K562 (cell line): ENCODE results near the gene PNKD. TPM values are rescaled to one million over a fixed set of nuclear protein-coding genes. Genes with fewer than 3 reads are reported as not detected.

Experiments used
- ATAC-seq: fragments of 200-7000 bp; cut with Tn5 transposase; 3 replicates; pipeline ENCODE4 v1.9.1; 2020; ENCODE audit warnings: moderate library complexity
- BruUV-seq: library from RNA; stranded (reverse); fragments of 400-500 nt; replicated peaks from 2 replicates; lab custom pipeline; 2021; lab: Mats Ljungman, UMichigan
- CTCF ChIA-PET: fragments of 300-600 bp; formaldehyde crosslinking; extraction: SDS; loops from one replicate; lab custom pipeline; 2021; ENCODE audit warnings: low intra/inter-chr PET ratio; lab: Yijun Ruan, JAX
- POLR2A ChIA-PET: fragments of 300-600, 350-650 bp; sonication (Branson Sonifier 250); formaldehyde crosslinking; extraction: SDS; loops from one replicate; lab custom pipeline; 2021; ENCODE audit warnings: antibody characterized with exemption, inconsistent platforms; lab: Yijun Ruan, JAX
- DNase-seq, 4 experiments: peaks; one replicate each; pipeline versions ENCODE4 v3.0.0 to v3.0.0-alpha.2; 2011 to 2018; ENCODE audit warnings: low spot score in 3 of 4, mixed read lengths in 3 of 4; ENCODE audit errors: extremely low read depth in 1 of 4
- FAIRE-seq: peaks from 2 replicates; lab custom pipeline; 2011; peaks lifted over from hg19 to GRCh38; lab: Jason Lieb, UNC
- H2AFZ ChIP-seq: 2 replicates; pipeline ENCODE4 v1.6.0; 2011; ENCODE audit warnings: low read depth, low read length, control low read depth, inconsistent platforms
- H3K27ac ChIP-seq: fragments of 200-600 bp; 3 replicates; pipeline ENCODE4 v1.8.0; 2011; ENCODE audit warnings: low read depth, mild to moderate bottlenecking, control low read depth, inconsistent platforms, low read length, moderate library complexity, mixed read lengths; ENCODE audit errors: extremely low read depth
- H3K27me3 ChIP-seq, 2 experiments: fragments of 300-600 bp in 1 of 2; 2 replicates in 1 of 2; 3 replicates in 1 of 2; pipeline versions ENCODE4 v1.6.0 to v1.8.0; 2011; ENCODE audit warnings: inconsistent platforms in 2 of 2, low read length in 2 of 2, mild to moderate bottlenecking in 1 of 2, mixed read lengths in 1 of 2, moderate library complexity in 1 of 2; ENCODE audit not compliant: control insufficient read depth in 2 of 2, insufficient read depth in 2 of 2
- H3K36me3 ChIP-seq: fragments of 300-600 bp; 3 replicates; pipeline ENCODE4 v1.8.0; 2011; ENCODE audit warnings: mild to moderate bottlenecking, low read length, inconsistent platforms; ENCODE audit not compliant: control insufficient read depth, insufficient read depth
- H3K4me1 ChIP-seq, 2 experiments: fragments of 200-600 bp in 1 of 2; replicated peaks in 1 of 2; 2 replicates in 1 of 2; 3 replicates in 1 of 2; pipeline versions ENCODE4 v1.5.1 to v1.8.0; 2011; ENCODE audit warnings: inconsistent platforms in 2 of 2, low read length in 2 of 2, mild to moderate bottlenecking in 1 of 2, mixed read lengths in 1 of 2, moderate library complexity in 1 of 2; ENCODE audit not compliant: control insufficient read depth in 2 of 2, insufficient read depth in 2 of 2
- H3K4me2 ChIP-seq: 2 replicates; pipeline ENCODE4 v1.6.1; 2011; ENCODE audit warnings: low read length, control low read depth, inconsistent platforms, mixed read lengths; ENCODE audit not compliant: insufficient read depth
- H3K4me3 ChIP-seq: fragments of 200-600 bp; sonication (generic), shearing (Covaris generic); 2 replicates; pipeline ENCODE4 v1.5.1; 2016; ENCODE audit warnings: control low read depth, inconsistent platforms
- H3K79me2 ChIP-seq: fragments of 200-600 bp; 3 replicates; pipeline ENCODE4 v1.8.0; 2011; ENCODE audit warnings: low read length, inconsistent platforms; ENCODE audit not compliant: control insufficient read depth, insufficient read depth
- H3K9ac ChIP-seq, 2 experiments: 2 replicates each; pipeline versions ENCODE4 v1.6.0 to v1.6.1; 2011; ENCODE audit warnings: low read depth in 2 of 2, low read length in 2 of 2, control low read depth in 1 of 2, inconsistent platforms in 1 of 2, mild to moderate bottlenecking in 1 of 2, mixed read lengths in 1 of 2; ENCODE audit not compliant: insufficient read depth in 1 of 2
- H3K9me1 ChIP-seq: one replicate; pipeline ENCODE4 v1.6.0; 2011; ENCODE audit warnings: inconsistent platforms, mild to moderate bottlenecking, low read length, moderate library complexity; ENCODE audit not compliant: control insufficient read depth, insufficient read depth
- H3K9me3 ChIP-seq: replicated peaks from 2 replicates; pipeline ENCODE4 v1.5.1; 2011; ENCODE audit warnings: low read depth, low read length, inconsistent platforms; ENCODE audit not compliant: control insufficient read depth, insufficient read depth
- H4K20me1 ChIP-seq: replicated peaks from 2 replicates; pipeline ENCODE4 v1.6.1; 2011; ENCODE audit warnings: low read length, inconsistent platforms, mixed read lengths; ENCODE audit not compliant: control insufficient read depth, insufficient read depth
- EHMT2 ChIP-seq: fragments of 450-650 bp; IDR thresholded peaks from 2 replicates; pipeline ENCODE4 v1.6.1; 2018; ENCODE audit warnings: antibody characterized with exemption
- FOXA1 ChIP-seq: fragments of 450-650 bp; IDR thresholded peaks from 2 replicates; pipeline ENCODE4 v1.6.1; 2016; ENCODE audit warnings: mild to moderate bottlenecking, borderline replicate concordance
- HDAC6 ChIP-seq: IDR thresholded peaks from 2 replicates; pipeline ENCODE4 v1.6.1; 2012; ENCODE audit warnings: low read depth, mild to moderate bottlenecking, control low read depth, inconsistent platforms, low read length, moderate library complexity
- HMG20B ChIP-seq: fragments of 250-450 bp; sonication (Bioruptor Pico); IDR thresholded peaks from 2 replicates; pipeline ENCODE4 v1.5.0; 2021; ENCODE audit warnings: mild to moderate bottlenecking
- HMGN3 ChIP-seq: IDR thresholded peaks from 2 replicates; pipeline ENCODE4 v1.6.1; 2011; ENCODE audit warnings: borderline replicate concordance, low read depth, mild to moderate bottlenecking, mixed read lengths, low read length; ENCODE audit not compliant: insufficient read length; ENCODE audit errors: extremely low read depth
- KAT8 ChIP-seq: fragments of 450-650 bp; IDR thresholded peaks from 2 replicates; pipeline ENCODE4 v1.6.1; 2016; ENCODE audit warnings: low read depth, mild to moderate bottlenecking
- L3MBTL2 ChIP-seq: fragments of 450-650 bp; IDR thresholded peaks from 2 replicates; pipeline ENCODE4 v1.6.1; 2016; ENCODE audit warnings: mild to moderate bottlenecking, moderate library complexity
- MTF1 ChIP-seq: fragments of 250-450 bp; sonication (Bioruptor Pico); IDR thresholded peaks from 2 replicates; pipeline ENCODE4 v1.9.0; 2021; ENCODE audit warnings: moderate library complexity, mild to moderate bottlenecking, inconsistent platforms, borderline replicate concordance
- NFIX ChIP-seq: fragments of 250-450 bp; sonication (Bioruptor Pico); IDR thresholded peaks from 2 replicates; pipeline ENCODE4 v1.4.0; 2020; ENCODE audit warnings: low read depth, mild to moderate bottlenecking, moderate library complexity
- NKRF ChIP-seq: fragments of 450-650 bp; IDR thresholded peaks from 2 replicates; pipeline ENCODE4 v1.6.1; 2016; ENCODE audit warnings: borderline replicate concordance
- PKNOX1 ChIP-seq: fragments of 450-650 bp; IDR thresholded peaks from 2 replicates; pipeline ENCODE4 v1.6.1; 2016
- PML ChIP-seq: IDR thresholded peaks from 2 replicates; pipeline ENCODE4 v1.6.1; 2012; ENCODE audit warnings: low read length, inconsistent platforms
- SMAD1 ChIP-seq: fragments of 150-350 bp; IDR thresholded peaks from 2 replicates; pipeline ENCODE4 v1.6.1; 2014; ENCODE audit warnings: low read length, low read depth; ENCODE audit not compliant: partially characterized antibody
- TAF15 ChIP-seq: fragments of 200-400 bp; formaldehyde crosslinking; IDR thresholded peaks from 2 replicates; pipeline ENCODE4 v1.6.1; 2017; ENCODE audit warnings: mild to moderate bottlenecking, low read depth, low read length, moderate library complexity
- ZNF79 ChIP-seq: fragments of 250-450 bp; sonication (Bioruptor Pico); IDR thresholded peaks from 2 replicates; pipeline ENCODE4 v1.4.0; 2020; ENCODE audit warnings: low read depth, mild to moderate bottlenecking, moderate library complexity
- WGBS: fragments of 100-300 bp; shearing (Covaris generic); methylation state at CpG from one replicate; pipeline ENCODE4 v1.1.6; 2016; ENCODE audit warnings: low coverage, mixed read lengths; ENCODE audit not compliant: insufficient coverage; ENCODE audit errors: missing lambda C conversion rate; 5-methylcytosine and 5-hydroxymethylcytosine counted together
- in situ Hi-C: fragments of 300-500 bp; cut with MboI; formaldehyde crosslinking; loops from 4 replicates; pipeline ENCODE4 v1.15.0; 2018; ENCODE audit warnings: inconsistent platforms, mixed read lengths
- intact Hi-C: fragments of 100-400 bp; cut with micrococcal nuclease; formaldehyde crosslinking; loops from 2 replicates; pipeline ENCODE4 v1.14.2; 2022
- polyA plus RNA-seq, 8 experiments: library from polyadenylated mRNA; depleted of rRNA in 4 of 8; stranded (reverse) in 5 of 8; unstranded in 3 of 8; fragments of >200 nt; fragmentation: Nextera tagmentation in 2 of 8; fragmentation: Illumina TruSeq in 1 of 8; extraction: Ambion mirVana in 2 of 8; extraction: Trizol in 1 of 8; gene quantifications; 2 replicates each; pipeline versions ENCODE4 v1.2.1 to v1.2.3, GENCODE V29; 2011 to 2014; ENCODE audit warnings: inconsistent platforms in 1 of 8, missing spikeins in 1 of 8
- total RNA-seq, 7 experiments: library from RNA; depleted of rRNA in 6 of 7; stranded (reverse); fragments of >200 nt in 6 of 7; fragmentation: Illumina TruSeq in 2 of 7; extraction: Trizol in 2 of 7; gene quantifications; 2 replicates each; pipeline versions ENCODE4 v1.2.1 to v1.2.3, GENCODE V29; 2011 to 2021; ENCODE audit warnings: low replicate concordance in 1 of 7

PNKD gene
- total and polyA plus RNA-seq, 9 of the 15 experiments (the other 6 are each of a cell fraction or from before 2014, with no cell fraction given): 26.0 to 105 (median 60.1) TPM

- H3K9me1 ChIP-seq: no peaks in the 10 kb centered on the region
- H3K27ac ChIP-seq: no peak overlapping the region
- POLR2A ChIA-PET: interaction anchor here (0.7 kb wide), 1 partner anchor 22 kb away, joined by 3 read pairs; no protein-coding TSS in a partner anchor
- peaks cover 77% of the 10 kb centered on the region for H3K36me3 ChIP-seq
- CTCF ChIA-PET: no interaction called here
- no peak for ATAC-seq
- no peak for DNase-seq
- TF ChIP-seq HDAC6 (no peak), ZNF79 (CRISPR knock-in tag) (no peak), FOXA1 (no peak), PML (no peak), KAT8 (no peak), L3MBTL2 (no peak), HMG20B (CRISPR knock-in tag) (no peak), PKNOX1 (no peak), NFIX (CRISPR knock-in tag) (no peak), TAF15 (no peak), MTF1 (CRISPR knock-in tag) (no peak), SMAD1 (no peak), NKRF (no peak), HMGN3 (no peak), EHMT2 (no peak)
- TF ChIP-seq, all 486 proteins: peak for 0
- intact Hi-C loops: no loop called here
- Histone ChIP-seq H2AFZ (no peak overlapping the region), H3K4me2 (no peak overlapping the region), H3K9me3 (no peaks in the 10 kb centered on the region), H3K4me1 (no peaks in the 10 kb centered on the region), H4K20me1 (no peaks in the 10 kb centered on the region), H3K9ac (no peak overlapping the region), H3K4me3 (no peak overlapping the region), H3K27me3 (no peaks in the 10 kb centered on the region), H3K79me2 (no peaks in the 10 kb centered on the region)
- 78% methylated on average over 3 of the region's 5 CpGs for whole genome bisulfite sequencing
- FAIRE-seq: no peak
- no TSS peak for BruUV-seq
- in situ Hi-C loops: no loop called here
Observed at GRCh38 chr2:218245214-218245613, 25.1 kb upstream of the PNKD start.
